GM19328 (cell line): ENCODE results near the gene GBP3.
A peak's percentile ranks its signal among the peaks of the same experiment; 100 is the strongest.
"Not testable (repeated sequence)": the region's sequence is repeated elsewhere in the genome, so short reads cannot be mapped to it uniquely, and the experiment has no call there.

Experiments used
- ATAC-seq: cut with Tn5 transposase; IDR thresholded peaks from one replicate; pipeline ENCODE4 v1.9.1; 2021; ENCODE audit warnings: mild to moderate bottlenecking, moderate library complexity; ENCODE audit not compliant: unreplicated experiment

GBP3 gene

DNA sequence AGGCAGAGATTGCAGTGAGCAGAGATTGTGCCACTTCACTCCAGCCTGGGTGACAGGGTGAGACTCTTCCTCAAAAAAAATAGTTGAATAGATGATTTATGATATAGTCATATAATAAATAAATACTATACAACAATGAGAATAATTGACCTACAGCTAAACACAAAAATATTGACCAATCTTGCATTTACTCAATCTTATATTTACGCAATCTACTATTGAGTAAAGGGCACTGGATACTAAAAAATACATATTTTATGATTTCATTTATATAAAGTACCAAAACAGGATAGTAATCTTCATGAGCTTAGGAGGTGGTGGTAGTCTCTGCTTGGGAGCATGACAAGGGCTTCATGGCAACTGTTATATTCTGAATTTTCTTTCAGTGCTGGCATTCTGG, 19.1 kb upstream of the GBP3 start:
- no peak for ATAC-seq

DNA sequence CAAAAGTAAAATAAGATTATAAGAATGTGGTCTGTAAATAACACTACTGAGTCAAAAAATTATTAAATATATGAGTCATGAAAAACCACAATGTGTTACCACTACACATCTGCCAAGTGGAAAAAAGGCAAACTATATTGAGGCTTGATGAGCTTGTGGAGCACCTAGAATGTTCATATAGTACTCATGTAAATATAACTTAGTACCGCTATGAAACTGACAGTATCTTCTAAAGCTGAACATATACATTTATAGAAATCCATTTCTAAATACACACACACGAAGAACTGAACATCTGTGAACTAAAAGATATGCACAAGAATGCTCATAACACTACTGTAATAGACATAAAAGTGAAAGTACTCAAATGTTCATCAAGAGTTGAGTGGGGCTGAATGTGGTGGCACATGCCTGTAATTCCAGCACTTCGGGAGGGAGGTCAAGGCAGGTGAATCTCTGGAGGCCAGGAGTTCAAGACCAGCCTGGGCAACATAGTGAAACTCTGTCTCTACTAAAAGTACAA, 18.5 kb upstream of the GBP3 start:
- ATAC-seq, result peak; percentile 82

DNA sequence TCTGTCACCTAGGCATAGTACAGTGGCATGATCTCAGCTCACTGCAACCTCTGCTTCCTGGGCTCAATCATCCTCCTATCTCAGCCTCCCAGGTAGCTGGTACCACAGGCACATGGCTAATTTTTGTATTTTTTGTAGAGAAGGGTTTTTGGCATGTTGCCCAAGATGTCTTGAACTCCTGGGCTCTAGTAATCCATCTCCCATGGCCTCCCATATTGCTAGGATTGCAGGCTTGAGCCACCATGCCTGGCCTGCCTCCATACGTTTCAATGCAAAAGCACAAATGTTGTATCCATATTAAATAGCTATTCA, 17.6 kb upstream of the GBP3 start:
- ATAC-seq, result no peak

DNA sequence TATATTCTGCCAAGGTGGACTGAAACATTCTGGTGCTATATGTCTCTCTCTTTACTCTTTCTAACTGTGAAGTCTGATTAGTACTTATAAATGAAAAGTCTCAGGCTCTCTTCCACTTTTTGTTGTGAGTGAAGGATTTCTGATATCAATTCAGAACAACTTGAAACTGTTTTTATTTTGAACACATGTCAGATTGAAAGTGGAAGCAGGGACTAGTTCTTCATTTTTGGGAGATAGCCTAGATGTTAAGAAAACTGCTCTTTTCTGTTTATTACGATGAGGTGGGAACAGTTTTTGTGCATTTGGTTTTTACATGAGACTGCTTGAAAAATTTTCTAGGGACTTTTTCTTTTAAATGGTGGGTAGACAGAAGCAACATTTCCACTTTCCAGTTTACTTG, 14.5 kb upstream of the GBP3 start:
- ATAC-seq, result no peak

DNA sequence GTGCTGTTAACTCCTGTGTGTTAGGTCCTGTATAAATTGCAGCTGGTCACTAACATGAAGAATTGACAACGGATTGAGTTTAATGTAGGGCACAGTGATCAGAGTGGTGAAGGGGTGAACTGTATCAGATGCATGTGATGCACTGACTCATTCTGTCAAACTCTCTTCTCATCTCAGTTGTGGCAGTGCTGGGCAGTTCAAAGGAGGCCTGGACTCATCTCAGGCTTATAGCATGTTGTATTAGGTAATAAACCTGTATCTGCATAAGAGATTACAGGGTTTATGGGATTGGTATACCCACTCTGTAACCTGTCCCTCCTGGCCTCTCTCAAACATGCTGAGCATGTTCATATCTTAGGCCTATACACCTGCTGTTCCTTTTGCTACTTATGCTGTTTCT, 12.4 kb upstream of the GBP3 start:
- no peak for ATAC-seq

DNA sequence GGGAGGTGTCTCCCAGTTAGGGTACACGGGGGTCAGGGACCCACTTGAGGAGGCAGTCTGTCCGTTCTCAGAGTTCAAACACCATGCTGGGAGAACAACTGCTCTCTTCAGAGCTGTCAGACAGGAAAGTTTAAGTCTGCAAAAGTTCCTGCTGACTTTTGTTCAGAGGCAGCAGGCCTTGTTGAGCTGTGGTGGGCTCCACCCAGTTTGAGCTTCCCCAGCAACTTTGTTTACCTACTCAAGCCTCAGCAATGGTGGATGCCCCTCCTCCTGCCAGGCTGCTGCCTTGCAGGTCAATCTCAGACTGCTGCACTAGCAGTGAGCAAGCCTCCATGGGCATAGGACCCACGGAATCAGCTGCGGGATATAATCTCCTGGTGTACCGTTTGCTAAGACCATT, 11.3 kb upstream of the GBP3 start:
- not testable (repeated sequence) for ATAC-seq

DNA sequence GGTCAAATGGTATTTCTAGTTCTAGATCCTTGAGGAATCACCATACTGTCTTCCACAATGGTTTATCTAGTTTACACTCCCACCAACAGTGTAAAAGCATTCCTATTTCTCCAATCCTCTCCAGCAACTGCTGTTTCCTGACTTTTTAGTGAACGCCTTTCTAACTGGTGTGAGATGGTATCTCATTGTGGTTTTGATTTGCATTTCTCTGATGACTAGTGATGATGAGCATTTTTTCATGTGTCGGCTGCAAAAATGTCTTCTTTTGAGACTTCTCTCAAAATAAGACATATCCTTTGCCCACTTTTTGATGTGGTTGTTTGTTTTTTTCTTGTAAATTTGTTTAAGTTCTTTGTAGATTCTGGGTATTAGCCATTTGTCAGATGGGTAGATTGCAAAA, 6.4 kb upstream of the GBP3 start:
- not testable (repeated sequence) for ATAC-seq

DNA sequence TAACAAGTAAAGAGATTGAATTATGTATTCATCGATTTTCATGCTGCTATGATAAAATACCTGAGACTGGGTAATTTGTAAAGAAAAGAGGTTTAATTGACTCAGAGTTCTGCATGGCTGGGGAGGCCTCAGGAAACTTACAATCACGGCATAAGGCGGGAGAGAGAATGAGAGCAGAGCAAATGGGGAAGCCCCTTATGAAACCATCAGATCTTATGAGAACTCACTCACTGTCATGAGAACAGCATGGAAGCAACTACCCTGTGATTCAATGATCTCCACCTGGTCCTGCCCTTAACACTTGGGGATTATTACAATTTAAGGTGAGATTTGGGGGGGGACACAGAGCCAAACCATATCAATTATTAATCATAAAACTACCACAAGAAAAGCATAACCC, 3.3 kb upstream of the GBP3 start:
- no peak for ATAC-seq

DNA sequence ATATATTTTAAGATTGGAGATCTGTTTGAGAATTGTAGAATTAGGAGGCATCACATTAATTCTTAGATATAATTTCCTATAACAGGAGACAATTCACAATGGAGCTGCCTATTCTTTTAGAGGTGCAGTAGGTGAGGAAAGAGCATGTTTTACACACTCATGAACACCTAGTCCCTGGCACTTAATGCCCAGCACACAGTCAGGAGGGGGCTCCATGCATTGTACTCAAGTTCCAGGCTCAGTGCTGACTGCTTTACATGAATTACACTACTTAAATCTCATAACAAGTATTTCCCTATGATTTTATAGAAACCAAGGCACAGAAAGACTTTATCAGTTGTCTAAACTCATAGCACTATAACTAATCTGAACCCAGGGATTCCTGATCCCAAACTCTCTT, 360 bp upstream of the GBP3 start:
- no peak for ATAC-seq

DNA sequence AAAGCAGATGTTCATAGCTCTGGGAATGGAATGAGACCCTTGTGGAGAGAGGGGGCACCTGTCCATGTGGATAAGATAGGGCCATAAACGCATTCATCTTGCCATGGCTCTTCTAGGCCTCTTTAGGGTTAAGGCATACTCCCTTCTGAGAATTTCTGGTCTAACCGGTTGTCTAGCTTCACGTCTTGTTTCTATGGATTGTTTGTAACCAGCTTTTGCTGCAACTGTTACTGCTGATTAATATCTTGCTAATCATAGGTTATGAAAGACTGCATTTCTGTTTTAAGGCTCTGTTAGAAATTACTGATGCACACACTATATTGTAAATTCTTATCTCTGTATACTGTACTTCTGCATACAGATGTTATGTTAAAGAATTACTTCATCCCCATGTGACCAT, 4.3 kb downstream of the GBP3 start:
- not testable (repeated sequence) for ATAC-seq

DNA sequence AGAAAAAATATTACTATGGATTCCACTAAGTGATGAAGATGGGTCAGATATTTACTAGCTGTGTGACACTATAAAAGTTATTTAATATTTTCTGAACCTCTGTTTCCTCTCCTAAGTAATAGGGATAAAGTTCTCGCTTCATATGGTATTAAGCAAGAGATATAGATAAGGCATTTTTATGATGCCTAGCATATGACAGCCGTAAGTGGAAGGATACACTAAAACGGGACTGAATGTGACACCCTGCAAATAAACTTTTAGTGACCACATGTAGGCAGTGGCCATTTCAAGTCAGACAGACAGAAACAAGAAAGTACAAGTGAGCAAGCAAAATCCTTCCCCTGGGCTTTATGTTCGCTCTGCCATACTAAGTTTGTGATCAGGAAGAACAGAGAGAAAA, 14.2 kb downstream of the GBP3 start:
- no peak for ATAC-seq

- ATAC-seq, result no peak
Observed at GRCh38 chr1:89005286-89006151, 17.1 kb downstream of the GBP3 start.

- ATAC-seq, result not testable (repeated sequence)
Observed at GRCh38 chr1:89002176-89002575, 20.5 kb downstream of the GBP3 start.

DNA sequence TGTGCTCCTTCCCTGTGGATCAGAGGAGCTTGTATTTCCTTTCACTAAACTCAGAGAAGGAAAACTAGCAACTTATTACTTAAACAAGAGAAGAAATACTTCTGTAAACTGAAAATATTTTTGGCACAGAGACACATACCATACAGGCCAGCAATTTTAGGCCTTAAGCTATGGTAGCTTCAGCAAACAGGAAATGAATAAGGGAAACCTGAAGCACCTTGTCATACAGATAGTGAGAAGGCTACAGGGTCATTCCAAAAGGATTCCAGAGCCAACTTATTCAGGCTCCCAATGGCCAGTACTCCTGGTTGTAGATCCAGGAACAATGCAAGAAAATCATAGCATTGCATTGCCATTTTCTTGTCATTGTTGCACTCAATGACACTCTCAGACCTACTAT, 21.2 kb downstream of the GBP3 start:
- ATAC-seq, result no peak

DNA sequence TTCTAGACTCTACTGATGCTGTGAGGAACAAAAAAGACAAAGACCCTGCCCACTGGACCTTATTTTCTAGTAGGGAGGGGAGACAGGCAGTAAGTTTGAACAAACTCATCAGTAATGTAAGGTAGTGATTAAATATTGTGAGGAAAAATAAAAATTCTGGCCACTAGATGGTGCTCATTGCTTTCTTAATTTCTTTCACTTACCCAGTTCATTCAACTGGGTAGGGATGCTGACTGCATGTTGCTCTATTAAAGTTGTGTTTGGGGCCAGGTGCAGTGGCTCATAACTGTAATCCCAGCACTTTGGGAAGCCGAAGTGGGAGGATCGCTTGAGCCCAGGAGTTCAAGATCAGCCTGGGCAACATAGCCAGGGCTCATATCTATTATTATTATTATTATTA, 23.9 kb downstream of the GBP3 start:
- ATAC-seq, result no peak

DNA sequence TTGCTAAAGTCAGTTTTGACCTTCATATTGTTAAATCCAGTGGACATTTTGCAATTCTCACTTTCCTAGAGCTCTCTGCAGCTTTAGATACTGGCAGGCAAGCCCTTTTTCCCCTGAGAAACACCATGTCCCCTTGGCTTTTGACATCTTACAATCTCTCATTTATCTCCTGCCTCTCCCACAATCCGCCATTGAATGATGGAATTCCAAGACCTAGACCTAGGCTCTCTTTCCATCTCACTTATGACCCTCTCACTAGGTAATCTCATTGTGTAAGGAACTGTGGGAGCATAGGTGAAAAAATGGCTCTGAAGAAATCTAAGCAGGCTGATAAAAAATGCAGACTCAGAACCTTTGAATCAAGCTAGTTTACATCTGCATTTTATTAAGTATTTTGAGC, 32.2 kb downstream of the GBP3 start:
- ATAC-seq, result no peak

- no peak for ATAC-seq
Observed at GRCh38 chr1:88985692-88986091, 37.0 kb downstream of the GBP3 start.

DNA sequence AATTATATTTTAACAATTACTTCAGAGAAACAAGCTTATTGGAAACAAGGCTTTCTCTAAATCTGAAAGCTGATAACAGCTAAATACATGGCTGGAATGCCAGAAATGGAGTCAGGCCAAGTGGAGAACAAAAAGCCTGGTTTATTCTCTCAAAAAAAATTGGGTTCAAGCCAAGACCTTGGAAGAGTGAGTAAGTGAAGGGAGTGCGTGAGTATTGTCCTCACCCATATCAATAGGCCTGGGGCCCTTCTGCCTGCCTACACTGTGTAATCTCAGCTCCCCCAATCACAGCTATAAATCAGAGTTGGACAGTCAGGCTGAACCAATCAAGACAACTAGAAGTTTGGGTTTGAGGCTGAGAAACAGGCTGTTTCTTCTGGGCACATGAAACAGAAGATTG, 37.6 kb downstream of the GBP3 start:
- no peak for ATAC-seq

DNA sequence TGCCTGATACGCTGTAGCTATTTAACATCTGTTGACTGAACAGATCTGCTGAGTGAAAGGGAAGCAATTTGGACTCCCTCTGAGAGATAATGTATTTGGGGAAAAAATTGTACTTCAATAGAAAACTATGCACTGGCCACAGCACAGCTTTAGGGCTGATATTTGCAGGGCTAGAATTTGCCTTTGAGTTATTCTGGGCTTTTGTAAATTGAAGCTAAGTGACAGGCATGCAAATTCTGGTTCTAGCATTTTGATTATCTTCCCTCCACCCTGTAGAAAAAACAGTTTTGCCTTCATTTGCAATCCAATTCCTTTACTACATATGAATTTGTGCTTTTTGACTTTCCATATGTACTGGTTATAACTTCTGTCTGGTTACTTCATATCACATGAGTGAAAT, 38.1 kb downstream of the GBP3 start:
- ATAC-seq, result no peak

DNA sequence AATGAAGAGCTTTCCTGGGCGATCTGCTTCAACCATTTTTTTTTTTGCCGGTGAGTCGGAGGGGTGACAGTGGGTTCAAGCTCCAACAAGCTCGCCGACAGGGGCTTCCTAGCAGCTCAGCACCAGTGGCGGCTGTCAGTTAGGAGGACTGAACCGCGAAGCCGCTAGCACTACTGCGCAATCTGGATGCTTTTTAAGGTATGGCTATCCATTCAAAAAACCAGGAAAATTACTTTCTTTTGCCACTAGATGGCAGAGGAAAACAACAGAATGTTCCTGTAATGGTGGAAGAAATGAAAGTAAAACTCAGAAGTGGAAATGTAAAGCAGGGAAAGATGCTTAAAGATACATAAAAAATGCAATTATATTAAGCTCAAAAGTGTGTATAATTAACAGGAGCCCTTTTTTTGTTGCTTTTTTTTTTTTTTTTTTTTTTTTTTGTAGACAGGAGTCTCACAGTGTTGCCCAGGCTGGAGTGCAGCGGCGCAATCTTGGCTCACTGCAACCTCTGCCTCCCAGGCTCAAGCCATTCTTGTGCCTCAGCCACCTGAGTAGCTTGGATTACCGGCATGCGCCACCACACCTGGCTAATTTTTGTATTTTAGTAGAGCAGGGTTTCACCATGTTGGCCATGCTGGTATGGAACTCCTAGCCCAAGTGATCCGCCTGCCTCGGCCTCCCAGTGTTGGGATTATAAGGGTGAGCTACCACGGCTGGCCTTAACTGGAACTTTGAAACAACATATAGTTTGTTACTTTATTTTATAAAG, 38.7 kb downstream of the GBP3 start:
- ATAC-seq, result no peak

- ATAC-seq, result no peak
Observed at GRCh38 chr1:88982055-88982454, 40.6 kb downstream of the GBP3 start.

DNA sequence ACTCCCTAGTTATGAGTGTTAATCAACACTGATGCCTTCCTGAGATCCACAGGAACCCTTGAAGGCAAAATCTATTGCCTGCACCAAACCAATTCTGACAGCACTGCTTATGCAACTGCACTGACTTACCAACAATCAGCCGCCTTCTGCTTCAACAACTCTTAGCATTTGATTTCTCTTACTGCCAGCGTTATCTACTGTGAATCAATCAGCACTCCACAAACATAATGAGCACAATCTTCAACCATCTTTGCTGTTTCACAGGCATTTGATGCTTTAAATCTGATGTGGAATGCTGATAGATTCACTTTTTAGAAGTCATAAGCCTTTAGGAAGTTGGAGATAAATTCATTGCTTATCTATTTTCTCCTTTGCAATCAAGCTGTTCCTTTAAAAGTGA, 41.2 kb downstream of the GBP3 start:
- not testable (repeated sequence) for ATAC-seq
